Activated T-cell treated with anti-CD3 and anti-CD28 coated beads for 24 hours (primary cell): Measurements from ENCODE around the gene CMTM4.
"Not testable (repeated sequence)": the region's sequence is repeated elsewhere in the genome, so short reads cannot be mapped to it uniquely, and the experiment has no call there.

Experiments
- DNase-seq: peaks from one replicate; pipeline ENCODE4 v3.0.0-alpha.2; 2020; ENCODE audit warnings: low read depth

The CMTM4 gene

GRCh38 chr16:66592814-66593213 is 103.7 kb downstream of the CMTM4 start:
- DNase-seq, result no peak

GRCh38 chr16:66592241-66592640 is 104.3 kb downstream of the CMTM4 start:
- no peak for DNase-seq

- no peak for DNase-seq
These were observed 105.5 kb downstream of the CMTM4 start for GRCh38 chr16:66591018-66591417.

GRCh38 chr16:66590322-66590721 is 106.2 kb downstream of the CMTM4 start:
- DNase-seq, result no peak

DNA sequence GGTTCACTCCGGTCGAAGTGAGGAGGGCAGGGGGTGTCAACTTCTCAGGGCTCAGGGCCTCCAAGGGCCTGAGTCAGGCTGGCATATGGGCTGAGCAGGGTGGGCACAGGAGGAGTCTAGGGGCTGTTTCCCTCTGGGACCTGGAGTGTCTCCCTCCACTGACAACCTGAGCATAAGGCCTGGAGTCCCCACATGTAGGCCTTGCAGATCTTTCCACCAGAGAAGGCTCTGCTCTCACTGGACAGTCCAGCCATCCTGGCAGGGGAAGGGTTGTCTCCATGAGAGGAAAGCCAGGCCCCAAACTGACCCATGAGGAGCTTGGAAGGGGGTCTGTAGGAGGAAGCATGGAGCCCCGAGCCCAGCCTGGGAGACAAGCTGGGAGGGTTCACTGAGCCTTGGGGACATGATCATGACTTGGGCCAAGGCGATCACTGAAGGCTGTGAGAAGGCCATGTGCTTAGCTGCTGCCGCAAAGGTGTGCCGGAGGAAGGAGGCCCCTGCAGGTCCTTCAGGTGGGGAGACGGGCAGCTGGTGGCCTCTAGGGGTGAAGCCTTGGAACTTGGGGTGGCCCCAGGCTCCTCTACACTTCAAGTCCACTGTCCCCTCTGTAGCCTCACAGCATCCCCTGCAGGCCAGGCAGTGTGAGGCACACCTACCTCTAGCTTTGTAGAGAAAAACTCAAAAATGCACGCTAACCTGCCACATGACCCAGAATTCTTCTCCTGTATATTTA is 107.4 kb downstream of the CMTM4 start:
- peak; percentile 33 for DNase-seq

DNA sequence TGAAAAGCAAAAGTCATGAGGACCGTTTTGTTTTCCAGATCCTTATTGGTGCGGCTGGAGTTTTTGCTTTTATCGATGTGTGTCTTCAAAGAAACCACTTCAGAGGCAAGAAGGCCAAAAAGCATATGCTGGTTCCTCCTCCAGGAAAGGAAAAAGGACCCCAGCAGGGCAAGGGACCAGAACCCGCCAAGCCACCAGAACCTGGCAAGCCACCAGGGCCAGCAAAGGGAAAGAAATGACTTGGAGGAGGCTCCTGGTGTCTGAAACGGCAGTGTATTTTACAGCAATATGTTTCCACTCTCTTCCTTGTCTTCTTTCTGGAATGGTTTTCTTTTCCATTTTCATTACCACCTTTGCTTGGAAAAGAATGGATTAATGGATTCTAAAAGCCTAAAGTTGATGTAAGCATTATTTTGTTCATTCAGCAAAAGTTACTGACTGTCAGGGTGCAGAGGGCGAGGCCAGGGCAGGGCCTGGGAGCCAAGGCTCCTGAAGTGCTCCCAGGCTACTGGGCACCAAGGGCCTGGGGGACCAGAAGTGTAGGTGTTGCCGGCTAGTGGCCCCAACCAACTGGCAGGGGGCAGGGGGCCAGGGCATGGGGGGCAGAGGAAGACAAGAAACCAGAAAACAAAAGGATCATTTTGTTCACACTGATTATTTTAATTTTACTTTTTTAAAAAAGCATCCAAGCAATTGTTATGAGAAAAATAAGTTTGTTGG is 108.5 kb downstream of the CMTM4 start:
- DNase-seq, result no peak

DNA sequence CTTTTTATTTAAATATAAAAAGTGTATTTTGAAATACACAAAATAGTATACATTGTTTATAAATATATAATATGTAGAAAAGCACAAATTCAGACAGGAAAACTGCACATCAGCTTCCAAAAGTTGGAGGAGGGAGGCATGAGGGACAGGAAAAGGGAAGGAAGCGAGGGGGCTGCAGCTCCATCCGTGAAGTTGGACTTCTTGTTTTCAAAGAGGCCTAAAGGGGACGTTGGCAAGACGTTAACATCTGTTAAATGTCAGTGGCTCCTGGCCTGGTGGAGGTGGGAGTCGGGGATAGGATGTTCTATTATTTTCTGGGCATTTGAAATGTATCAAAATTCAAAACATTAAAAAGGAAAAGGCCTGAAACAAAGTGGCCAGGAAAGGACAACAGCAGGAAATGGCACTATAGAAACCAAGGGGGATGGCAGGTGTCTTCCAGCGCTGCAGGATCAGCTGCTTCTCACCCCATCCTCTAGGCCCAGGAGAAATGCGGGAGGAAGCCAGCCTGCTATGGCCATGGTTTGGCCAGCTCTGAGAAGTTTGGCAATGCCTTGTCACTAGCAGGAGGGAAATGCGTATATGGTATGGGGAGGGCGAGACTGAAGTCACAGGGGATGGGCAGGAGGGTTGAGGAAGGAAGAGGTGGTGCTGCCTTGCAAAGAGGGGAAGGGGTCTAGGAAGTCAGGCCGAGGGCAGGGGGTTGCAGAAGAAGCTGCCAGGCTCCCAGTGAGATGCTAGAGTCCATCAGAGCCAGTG is 110.9 kb downstream of the CMTM4 start:
- DNase-seq, result no peak

DNA sequence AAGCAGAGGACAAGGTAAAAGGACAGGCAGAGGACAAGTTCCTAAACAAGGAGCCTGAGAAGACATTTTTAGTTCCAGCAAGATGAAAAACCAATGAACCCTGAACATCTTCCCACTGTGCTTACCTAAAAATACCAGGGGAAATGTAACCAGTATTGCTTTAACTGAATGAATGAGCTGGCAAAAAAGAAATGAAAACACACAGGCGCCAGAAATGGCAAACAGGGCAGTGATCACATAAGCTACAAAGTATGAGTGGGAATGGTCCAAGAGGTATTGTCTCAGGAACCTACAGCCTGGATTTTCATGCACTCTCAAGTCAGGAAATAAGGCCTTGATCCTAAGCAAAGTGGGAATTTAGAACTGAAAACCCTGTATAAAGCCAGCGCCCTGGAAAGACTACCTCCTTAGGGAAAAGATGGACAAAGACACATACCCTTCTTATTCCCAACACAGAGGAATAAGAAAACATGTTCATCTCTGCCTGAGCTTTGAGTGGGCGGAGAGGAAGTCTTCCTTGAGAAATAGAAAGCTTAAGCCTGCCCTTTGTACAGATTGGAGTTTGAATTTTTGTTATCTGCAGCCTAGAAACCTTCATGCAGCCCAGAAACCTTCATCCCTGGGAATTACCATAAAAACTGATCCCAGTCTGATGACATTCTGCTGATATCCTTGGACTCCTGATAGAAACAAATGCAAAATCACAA is 115.1 kb downstream of the CMTM4 start:
- DNase-seq, result no peak

DNA sequence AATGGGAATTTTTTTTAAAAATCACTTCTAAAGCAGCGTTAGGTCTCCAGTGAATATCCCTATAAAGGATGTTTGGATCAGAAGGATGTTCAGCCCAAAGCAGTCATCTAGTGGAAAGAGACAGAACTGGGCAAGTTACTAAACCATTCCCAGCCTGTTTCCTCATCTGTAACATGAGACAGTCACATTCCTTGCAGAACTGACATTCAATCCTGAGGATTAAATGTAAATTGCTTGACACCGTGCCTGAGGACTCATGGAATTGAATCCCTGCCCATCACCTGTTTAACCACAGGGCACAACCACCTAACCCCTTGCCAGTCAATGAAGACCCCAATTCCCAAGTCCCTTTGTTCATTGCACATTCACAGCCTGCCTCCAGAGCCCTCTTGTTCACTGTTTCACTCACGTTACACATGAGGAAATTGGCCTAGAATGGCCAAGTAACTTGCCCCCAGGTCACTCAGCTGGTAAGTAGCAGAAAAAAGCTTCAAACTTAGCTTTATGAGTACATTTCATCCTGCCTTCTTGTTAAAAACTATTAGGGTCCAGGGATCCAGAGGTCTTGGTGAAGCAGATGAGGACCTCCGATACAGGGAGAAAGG is 115.8 kb downstream of the CMTM4 start:
- no peak for DNase-seq

DNA sequence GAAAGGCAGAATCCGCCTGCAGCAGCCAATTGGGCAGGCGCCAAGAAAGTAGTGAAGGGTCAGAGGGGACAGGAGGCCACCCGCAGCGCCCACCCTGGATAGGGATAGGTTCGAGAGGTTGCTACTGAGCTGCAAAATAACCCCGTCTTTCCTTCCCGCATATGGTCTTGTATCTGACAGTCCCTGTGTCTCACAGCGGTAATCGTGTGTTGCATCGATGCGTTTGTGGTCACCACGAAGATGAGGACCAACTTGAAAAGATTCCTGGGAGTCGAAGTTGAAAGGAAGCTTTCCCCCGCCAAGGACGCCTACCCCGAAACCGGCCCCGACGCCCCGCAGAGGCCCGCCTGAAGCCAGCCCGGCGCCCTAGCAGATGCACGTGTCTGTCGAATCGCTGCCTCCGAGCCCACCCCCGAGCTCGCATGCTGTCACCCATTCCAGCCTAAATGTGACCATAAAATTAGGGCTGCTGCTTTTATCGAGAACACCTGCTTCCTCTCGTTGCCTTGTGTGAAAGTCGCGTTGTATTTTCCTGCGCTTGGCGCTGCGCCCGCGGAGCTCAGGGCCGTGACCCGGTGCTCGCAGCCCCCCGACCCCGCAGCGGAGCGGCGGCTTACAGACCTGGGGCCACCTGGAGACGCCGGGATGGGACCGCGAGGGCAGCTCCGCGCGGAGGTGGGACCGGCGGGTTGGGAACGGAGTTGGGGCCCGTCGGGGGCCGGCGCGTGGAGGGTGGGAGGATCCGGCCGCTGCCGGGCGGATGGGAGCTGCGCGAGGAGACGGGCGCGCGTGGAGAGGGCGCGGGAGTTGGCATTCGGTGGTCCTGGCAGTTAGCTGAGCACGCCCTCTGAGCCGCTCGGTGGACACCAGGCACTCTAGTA is 117.7 kb downstream of the CMTM4 start, which contains the start of gene CMTM2:
Gene CMTM2 (plus strand): TSS at position 813 of the 881 bp plus-strand sequence. CDS start 145 bp downstream, outside the sequence.
- no peak for DNase-seq

GRCh38 chr16:66576296-66576695 is 120.2 kb downstream of the CMTM4 start:
- DNase-seq, result no peak

DNA sequence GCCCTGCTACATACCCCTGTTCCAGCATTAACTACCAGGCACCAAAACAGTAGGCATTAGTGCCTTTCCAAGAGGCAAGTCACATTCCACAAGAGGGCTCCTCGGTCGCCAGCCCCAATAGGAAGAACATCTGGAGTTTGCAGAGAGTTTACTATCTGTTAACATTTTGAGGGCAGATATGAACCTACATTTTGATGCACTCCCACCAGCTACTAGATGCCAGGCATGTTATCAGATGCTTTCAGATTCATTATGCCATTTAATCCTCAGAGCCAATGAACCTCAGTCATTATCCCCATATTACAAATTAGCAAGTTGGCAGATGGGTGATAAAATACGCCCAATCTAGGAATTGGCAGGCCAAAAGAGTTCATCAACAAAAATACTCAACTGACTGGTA is 121.5 kb downstream of the CMTM4 start:
- no peak for DNase-seq

GRCh38 chr16:66574531-66574930 is 122.0 kb downstream of the CMTM4 start:
- no peak for DNase-seq

DNA sequence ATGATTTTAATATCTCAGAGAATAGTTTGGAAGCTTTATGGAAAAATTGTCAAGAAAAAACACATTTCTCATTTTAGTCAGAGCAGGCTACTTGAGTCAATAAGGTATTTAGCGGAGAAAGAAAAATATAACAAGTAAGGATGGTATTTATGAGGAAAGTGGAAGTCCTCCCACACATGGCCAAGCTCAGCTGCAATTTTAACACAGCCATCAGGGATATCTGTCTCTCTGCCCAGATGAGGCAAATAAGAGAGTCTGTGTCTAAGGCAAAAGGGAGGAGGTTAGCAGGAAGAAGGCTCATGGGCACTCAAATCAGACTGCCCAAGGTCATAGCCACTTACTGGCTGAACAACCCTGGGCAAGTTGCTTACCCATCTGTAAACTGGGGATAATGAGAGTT is 122.5 kb downstream of the CMTM4 start:
- DNase-seq, result no peak

DNA sequence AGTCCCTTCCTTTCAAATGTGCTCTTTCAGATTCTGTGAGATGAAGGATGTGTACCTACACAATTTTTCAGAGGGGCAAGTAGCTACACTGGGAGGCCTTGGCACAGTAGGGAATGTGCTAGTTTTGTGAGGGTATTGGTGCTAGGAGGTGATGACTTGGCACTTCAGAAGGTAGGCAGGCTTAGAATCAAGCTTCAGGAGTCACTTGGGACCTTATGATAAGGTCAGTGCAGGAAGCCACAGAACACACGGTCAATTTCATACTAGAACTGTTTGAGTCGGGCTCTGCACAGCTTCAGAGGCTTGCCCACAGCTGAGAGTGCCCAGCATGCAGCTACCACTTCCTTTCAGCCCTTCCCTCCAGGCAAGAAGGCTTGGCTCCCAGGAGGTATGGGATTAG is 124.2 kb downstream of the CMTM4 start:
- no peak for DNase-seq

GRCh38 chr16:66569827-66570405 is 126.6 kb downstream of the CMTM4 start:
- no peak for DNase-seq

DNA sequence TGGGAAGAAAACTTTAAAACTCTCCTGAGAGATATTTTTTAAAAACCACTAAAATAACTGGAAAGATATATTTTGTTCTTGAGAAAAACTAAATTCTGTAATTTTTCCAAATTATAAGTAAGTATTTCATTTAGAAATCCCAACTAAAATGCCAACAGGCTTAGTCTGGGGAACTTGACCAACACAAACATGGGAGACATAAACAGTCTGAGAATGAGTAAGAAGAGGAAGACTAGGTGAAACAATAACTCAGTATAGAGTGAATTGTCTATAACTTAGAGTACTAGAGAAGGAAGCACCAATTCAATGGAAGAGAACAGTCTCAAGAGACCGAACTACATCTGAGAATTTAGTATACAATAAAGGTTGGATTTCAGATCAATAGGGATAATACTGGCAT is 127.4 kb downstream of the CMTM4 start:
- no peak for DNase-seq

DNA sequence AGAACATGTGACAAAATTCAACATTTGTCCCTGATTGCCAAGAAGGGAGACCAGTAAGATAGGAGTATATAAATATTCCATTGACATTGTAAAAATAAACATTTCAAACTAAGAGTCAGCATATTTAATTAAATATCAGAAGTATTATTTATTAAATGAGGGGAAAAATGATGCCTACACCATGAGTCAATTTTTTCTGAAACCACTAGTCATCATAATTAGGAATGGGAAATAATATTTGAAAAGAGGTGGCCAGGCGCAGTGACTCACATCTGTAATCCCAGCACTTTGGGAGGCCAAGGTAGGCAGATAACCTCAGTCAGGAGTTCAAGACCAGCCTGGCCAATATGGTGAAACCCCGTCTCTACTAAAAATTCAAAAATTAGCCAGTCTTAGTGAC is 128.2 kb downstream of the CMTM4 start:
- no peak for DNase-seq

- DNase-seq, result not testable (repeated sequence)
These were observed 129.3 kb downstream of the CMTM4 start for GRCh38 chr16:66567270-66567669.
